ENCODE data around the gene MME.

DNA sequence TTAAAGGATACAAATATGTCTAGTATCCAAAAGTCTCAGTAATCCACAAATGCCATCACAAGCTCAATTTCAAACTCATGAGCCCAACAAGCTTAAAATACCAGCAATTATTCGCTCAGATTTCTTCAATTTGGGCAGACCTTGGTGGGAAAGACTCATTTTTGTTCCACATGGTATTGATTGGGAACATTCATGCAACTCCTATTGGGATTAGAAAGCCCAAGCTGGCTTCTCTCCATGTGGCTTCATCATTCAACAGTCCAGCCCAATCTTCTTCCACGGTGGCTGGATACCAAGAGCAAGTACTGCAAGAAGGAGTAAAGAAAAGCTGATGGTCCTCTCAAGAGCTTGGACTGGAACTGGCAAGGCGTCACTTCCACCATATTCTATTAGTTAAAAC lies 147.0 kb downstream of the MME start:
- TF ChIP-seq POLR2A (IDR thresholded peaks at IDR 0.05): no peak
- TF ChIP-seq, protein P1, sequence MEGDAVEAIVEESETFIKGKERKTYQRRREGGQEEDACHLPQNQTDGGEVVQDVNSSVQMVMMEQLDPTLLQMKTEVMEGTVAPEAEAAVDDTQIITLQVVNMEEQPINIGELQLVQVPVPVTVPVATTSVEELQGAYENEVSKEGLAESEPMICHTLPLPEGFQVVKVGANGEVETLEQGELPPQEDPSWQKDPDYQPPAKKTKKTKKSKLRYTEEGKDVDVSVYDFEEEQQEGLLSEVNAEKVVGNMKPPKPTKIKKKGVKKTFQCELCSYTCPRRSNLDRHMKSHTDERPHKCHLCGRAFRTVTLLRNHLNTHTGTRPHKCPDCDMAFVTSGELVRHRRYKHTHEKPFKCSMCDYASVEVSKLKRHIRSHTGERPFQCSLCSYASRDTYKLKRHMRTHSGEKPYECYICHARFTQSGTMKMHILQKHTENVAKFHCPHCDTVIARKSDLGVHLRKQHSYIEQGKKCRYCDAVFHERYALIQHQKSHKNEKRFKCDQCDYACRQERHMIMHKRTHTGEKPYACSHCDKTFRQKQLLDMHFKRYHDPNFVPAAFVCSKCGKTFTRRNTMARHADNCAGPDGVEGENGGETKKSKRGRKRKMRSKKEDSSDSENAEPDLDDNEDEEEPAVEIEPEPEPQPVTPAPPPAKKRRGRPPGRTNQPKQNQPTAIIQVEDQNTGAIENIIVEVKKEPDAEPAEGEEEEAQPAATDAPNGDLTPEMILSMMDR (IDR thresholded peaks at IDR 0.05): no peak

Data from uterus (tissue), 2 donors.